Effector CD8-positive, alpha-beta T cell (primary cell): Measurements from ENCODE around the gene SH3BP5.

Experiments used
- DNase-seq: peaks from one replicate; lab custom pipeline; 2025; lab: John Stamatoyannopoulos, UW

The SH3BP5 gene

GRCh38 chr3:15273227-15273626, 59.2 kb downstream of the SH3BP5 start:
- no peak for DNase-seq

GRCh38 chr3:15272426-15273196, 59.8 kb downstream of the SH3BP5 start:
- DNase-seq: no peak

GRCh38 chr3:15271785-15272381, 60.5 kb downstream of the SH3BP5 start:
- peak; percentile 68 for DNase-seq

- DNase-seq: no peak
Observed at GRCh38 chr3:15271030-15271429, 61.4 kb downstream of the SH3BP5 start.

- peak; percentile 40 for DNase-seq
Observed at GRCh38 chr3:15269091-15269989, 63.0 kb downstream of the SH3BP5 start.

- peak; percentile 72 for DNase-seq
Observed at GRCh38 chr3:15268033-15268631, 64.3 kb downstream of the SH3BP5 start.

- no peak for DNase-seq
Observed at GRCh38 chr3:15267502-15267901, 64.9 kb downstream of the SH3BP5 start.

GRCh38 chr3:15266510-15267376, 65.6 kb downstream of the SH3BP5 start:
- no peak for DNase-seq

GRCh38 chr3:15265655-15266509, 66.5 kb downstream of the SH3BP5 start:
- no peak for DNase-seq

- no peak for DNase-seq
Observed at GRCh38 chr3:15264486-15264885, 67.9 kb downstream of the SH3BP5 start.

- no peak for DNase-seq
Observed at GRCh38 chr3:15263926-15264325, 68.5 kb downstream of the SH3BP5 start.

GRCh38 chr3:15263120-15263519, 69.3 kb downstream of the SH3BP5 start:
- no peak for DNase-seq

GRCh38 chr3:15262021-15262420, 70.4 kb downstream of the SH3BP5 start:
- no peak for DNase-seq

GRCh38 chr3:15261274-15261673, 71.1 kb downstream of the SH3BP5 start:
- DNase-seq: no peak

- no peak for DNase-seq
Observed at GRCh38 chr3:15260531-15260930, 71.9 kb downstream of the SH3BP5 start.

GRCh38 chr3:15258720-15259119, 73.7 kb downstream of the SH3BP5 start:
- no peak for DNase-seq

- DNase-seq: no peak
Observed at GRCh38 chr3:15256861-15257341, 75.5 kb downstream of the SH3BP5 start.

GRCh38 chr3:15255215-15255614, 77.2 kb downstream of the SH3BP5 start:
- no peak for DNase-seq

GRCh38 chr3:15253023-15253697, 79.2 kb downstream of the SH3BP5 start:
- no peak for DNase-seq
